K562 (cell line): ENCODE measurements around the gene KRTCAP2. TPM values are rescaled to one million over a fixed set of nuclear protein-coding genes. Genes with fewer than 3 reads are reported as not detected.

Experiments
- ARID1B ChIP-seq: fragments of 450-650 bp; IDR thresholded peaks from 2 replicates; pipeline ENCODE4 v1.6.1; 2016; ENCODE audit warnings: antibody characterized with exemption, mild to moderate bottlenecking, inconsistent platforms
- ARID4B ChIP-seq: sonication (generic); formaldehyde crosslinking; IDR thresholded peaks from 2 replicates; pipeline ENCODE4 v1.8.0; 2022; ENCODE audit warnings: mild to moderate bottlenecking, missing genetic modification reagents
- C11orf30 ChIP-seq: fragments of 450-650 bp; IDR thresholded peaks from 2 replicates; pipeline ENCODE4 v1.6.1; 2016; ENCODE audit warnings: low read depth, mild to moderate bottlenecking
- CCNT2 ChIP-seq: IDR thresholded peaks from 2 replicates; pipeline ENCODE4 v1.6.1; 2011; ENCODE audit warnings: borderline replicate concordance, low read depth, mild to moderate bottlenecking, moderate library complexity, mixed read lengths, low read length; ENCODE audit not compliant: insufficient read length; ENCODE audit errors: extremely low read depth
- CTCFL ChIP-seq: IDR thresholded peaks from 2 replicates; pipeline ENCODE4 v1.6.1; 2011; ENCODE audit warnings: borderline replicate concordance, low read depth, mild to moderate bottlenecking, moderate library complexity, low read length; ENCODE audit not compliant: insufficient read depth, poor library complexity, severe bottlenecking
- IRF1 ChIP-seq: sonication (generic); formaldehyde crosslinking; IDR thresholded peaks from 2 replicates; pipeline ENCODE4 v1.8.0; 2022; ENCODE audit warnings: missing genetic modification reagents, mild to moderate bottlenecking, borderline replicate concordance
- NCOA4 ChIP-seq: fragments of 450-650 bp; IDR thresholded peaks from 2 replicates; pipeline ENCODE4 v1.6.1; 2018; ENCODE audit warnings: mild to moderate bottlenecking; ENCODE audit not compliant: partially characterized antibody
- NFRKB ChIP-seq: fragments of 450-650 bp; IDR thresholded peaks from 2 replicates; pipeline ENCODE4 v1.6.1; 2016; ENCODE audit warnings: low read depth
- PHF8 ChIP-seq: fragments of 200-600 bp; sonication (generic); IDR thresholded peaks from 2 replicates; pipeline ENCODE4 v1.6.1; 2012; ENCODE audit warnings: mixed run types, mild to moderate bottlenecking, inconsistent platforms, low read length, moderate library complexity, borderline replicate concordance
- RBFOX2 ChIP-seq: fragments of 200-400 bp; formaldehyde crosslinking; IDR thresholded peaks from 2 replicates; pipeline ENCODE4 v1.6.1; 2017; ENCODE audit warnings: low read depth, mild to moderate bottlenecking, low read length, moderate library complexity
- ZC3H4 ChIP-seq: sonication (generic); formaldehyde crosslinking; IDR thresholded peaks from 2 replicates; pipeline ENCODE4 v1.9.0; 2021; ENCODE audit warnings: missing genetic modification reagents, borderline replicate concordance
- ZNF239 ChIP-seq: fragments of 250-450 bp; sonication (Bioruptor Pico); IDR thresholded peaks from 2 replicates; pipeline ENCODE4 v1.4.0; 2020; ENCODE audit warnings: mild to moderate bottlenecking
- ZNF79 ChIP-seq: fragments of 250-450 bp; sonication (Bioruptor Pico); IDR thresholded peaks from 2 replicates; pipeline ENCODE4 v1.4.0; 2020; ENCODE audit warnings: low read depth, mild to moderate bottlenecking, moderate library complexity
- polyA plus RNA-seq, 8 experiments: library from polyadenylated mRNA; depleted of rRNA in 4 of 8; stranded (reverse) in 5 of 8; unstranded in 3 of 8; fragments of >200 nt; fragmentation: Nextera tagmentation in 2 of 8; fragmentation: Illumina TruSeq in 1 of 8; extraction: Ambion mirVana in 2 of 8; extraction: Trizol in 1 of 8; gene quantifications; 2 replicates each; pipeline versions ENCODE4 v1.2.1 to v1.2.3, GENCODE V29; 2011 to 2014; ENCODE audit warnings: inconsistent platforms in 1 of 8, missing spikeins in 1 of 8
- total RNA-seq, 7 experiments: library from RNA; depleted of rRNA in 6 of 7; stranded (reverse); fragments of >200 nt in 6 of 7; fragmentation: Illumina TruSeq in 2 of 7; extraction: Trizol in 2 of 7; gene quantifications; 2 replicates each; pipeline versions ENCODE4 v1.2.1 to v1.2.3, GENCODE V29; 2011 to 2021; ENCODE audit warnings: low replicate concordance in 1 of 7
- TF ChIP-seq, protein P1 (sequence below): sonication (generic); formaldehyde crosslinking; IDR thresholded peaks from 2 replicates; pipeline ENCODE4 v1.8.0; 2022; ENCODE audit warnings: missing genetic modification reagents, mild to moderate bottlenecking, moderate library complexity, borderline replicate concordance
- TF ChIP-seq, protein P2 (sequence below): fragments of 250-450 bp; sonication (Bioruptor Pico); IDR thresholded peaks from 2 replicates; pipeline ENCODE4 v1.5.0; 2020; ENCODE audit warnings: mild to moderate bottlenecking, borderline replicate concordance

KRTCAP2 gene
- total and polyA plus RNA-seq, 9 of the 15 experiments (the other 6 are each of a cell fraction or from before 2014, with no cell fraction given), result 126 to 436 (median 244) TPM

DNA sequence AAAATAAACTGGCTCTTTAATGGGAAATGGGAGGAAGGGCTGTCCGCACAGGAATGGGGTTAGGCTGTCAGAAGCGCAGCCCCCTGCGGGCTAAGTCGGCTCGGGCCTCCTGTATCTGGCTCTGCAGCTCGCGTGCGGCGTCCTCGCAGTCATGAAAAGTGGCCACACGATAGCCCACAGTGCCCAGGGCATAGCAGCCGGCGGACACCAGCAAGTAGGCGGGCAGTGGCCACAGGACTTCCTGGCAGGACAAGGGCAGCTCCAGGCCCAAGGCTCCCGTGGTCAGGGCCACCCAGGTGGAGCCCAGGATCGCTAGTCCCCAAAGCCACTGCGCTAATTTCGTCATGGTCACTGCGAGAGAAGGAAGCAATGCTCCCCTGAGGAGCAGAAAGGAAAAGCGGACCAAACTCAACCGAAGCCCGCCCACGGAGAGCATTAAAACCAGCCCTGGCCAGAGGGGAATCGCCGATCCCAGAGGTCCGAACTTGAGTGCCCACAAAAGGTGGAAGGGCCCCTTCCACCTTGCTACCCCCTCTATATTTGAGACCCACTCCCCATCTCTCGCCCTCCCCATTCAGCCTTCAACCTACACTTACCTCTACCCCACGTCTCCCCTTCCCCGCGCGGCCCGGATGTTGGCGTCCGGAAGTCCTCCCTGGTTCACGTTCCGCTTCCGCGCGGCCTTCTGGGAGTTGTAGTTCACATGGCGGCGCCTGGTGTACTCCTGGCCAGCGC is 33.0 kb downstream of the KRTCAP2 start, which contains the start of gene DPM3 (continued):
- TF ChIP-seq ARID4B (CRISPR knock-in tag), result peak; percentile 88
- TF ChIP-seq ZNF239 (CRISPR knock-in tag), result no peak
- peak; percentile 81; the same call in 1 of the 2 replicates for TF ChIP-seq PHF8
- TF ChIP-seq NFRKB, result peak; percentile 75
- TF ChIP-seq, protein P1, sequence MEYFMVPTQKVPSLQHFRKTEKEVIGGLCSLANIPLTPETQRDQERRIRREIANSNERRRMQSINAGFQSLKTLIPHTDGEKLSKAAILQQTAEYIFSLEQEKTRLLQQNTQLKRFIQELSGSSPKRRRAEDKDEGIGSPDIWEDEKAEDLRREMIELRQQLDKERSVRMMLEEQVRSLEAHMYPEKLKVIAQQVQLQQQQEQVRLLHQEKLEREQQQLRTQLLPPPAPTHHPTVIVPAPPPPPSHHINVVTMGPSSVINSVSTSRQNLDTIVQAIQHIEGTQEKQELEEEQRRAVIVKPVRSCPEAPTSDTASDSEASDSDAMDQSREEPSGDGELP (CRISPR knock-in tag), result peak; percentile 67
- TF ChIP-seq CTCFL, result no peak
- TF ChIP-seq IRF1 (CRISPR knock-in tag), result no peak
- TF ChIP-seq ZNF79, result no peak
- TF ChIP-seq ARID1B, result peak; percentile 43; the same call in 1 of the 2 replicates
- peak; percentile 82 for TF ChIP-seq RBFOX2
- peak; percentile 51 for TF ChIP-seq CCNT2
- TF ChIP-seq, protein P2, sequence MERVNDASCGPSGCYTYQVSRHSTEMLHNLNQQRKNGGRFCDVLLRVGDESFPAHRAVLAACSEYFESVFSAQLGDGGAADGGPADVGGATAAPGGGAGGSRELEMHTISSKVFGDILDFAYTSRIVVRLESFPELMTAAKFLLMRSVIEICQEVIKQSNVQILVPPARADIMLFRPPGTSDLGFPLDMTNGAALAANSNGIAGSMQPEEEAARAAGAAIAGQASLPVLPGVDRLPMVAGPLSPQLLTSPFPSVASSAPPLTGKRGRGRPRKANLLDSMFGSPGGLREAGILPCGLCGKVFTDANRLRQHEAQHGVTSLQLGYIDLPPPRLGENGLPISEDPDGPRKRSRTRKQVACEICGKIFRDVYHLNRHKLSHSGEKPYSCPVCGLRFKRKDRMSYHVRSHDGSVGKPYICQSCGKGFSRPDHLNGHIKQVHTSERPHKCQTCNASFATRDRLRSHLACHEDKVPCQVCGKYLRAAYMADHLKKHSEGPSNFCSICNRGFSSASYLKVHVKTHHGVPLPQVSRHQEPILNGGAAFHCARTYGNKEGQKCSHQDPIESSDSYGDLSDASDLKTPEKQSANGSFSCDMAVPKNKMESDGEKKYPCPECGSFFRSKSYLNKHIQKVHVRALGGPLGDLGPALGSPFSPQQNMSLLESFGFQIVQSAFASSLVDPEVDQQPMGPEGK, result 0 out of 2 replicates have a peak, but pooled peaks have one; percentile 74
- no peak for TF ChIP-seq NCOA4
- peak; percentile 12; the same call in 1 of the 2 replicates for TF ChIP-seq ZC3H4 (CRISPR knock-in tag)
- TF ChIP-seq C11orf30, result peak; percentile 80
